HEK293 (cell line): Measurements from ENCODE around the gene HTR7.

Experiments
- KLF7 ChIP-seq: fragments of 450-650 bp; formaldehyde crosslinking; IDR thresholded peaks from 2 replicates; pipeline ENCODE4 v1.5.1; 2016; ENCODE audit warnings: missing biosample characterization, missing genetic modification characterization, borderline replicate concordance
- ZNF202 ChIP-seq: fragments of 450-650 bp; formaldehyde crosslinking; IDR thresholded peaks from 2 replicates; pipeline ENCODE4 v1.5.1; 2016; ENCODE audit warnings: missing biosample characterization, missing genetic modification characterization, borderline replicate concordance
- TF ChIP-seq, protein P1 (sequence below): fragments of 450-650 bp; formaldehyde crosslinking; IDR thresholded peaks from 2 replicates; pipeline ENCODE4 v1.5.1; 2016; ENCODE audit warnings: missing biosample characterization, missing genetic modification characterization
- TF ChIP-seq, protein P2 (sequence below): fragments of 450-650 bp; formaldehyde crosslinking; IDR thresholded peaks from 2 replicates; pipeline ENCODE4 v1.5.1; 2016; ENCODE audit warnings: missing biosample characterization, missing genetic modification characterization

- TF ChIP-seq ZNF202: no peak
- TF ChIP-seq KLF7 (tag by site-specific recombination): no peak
- TF ChIP-seq, protein P1, sequence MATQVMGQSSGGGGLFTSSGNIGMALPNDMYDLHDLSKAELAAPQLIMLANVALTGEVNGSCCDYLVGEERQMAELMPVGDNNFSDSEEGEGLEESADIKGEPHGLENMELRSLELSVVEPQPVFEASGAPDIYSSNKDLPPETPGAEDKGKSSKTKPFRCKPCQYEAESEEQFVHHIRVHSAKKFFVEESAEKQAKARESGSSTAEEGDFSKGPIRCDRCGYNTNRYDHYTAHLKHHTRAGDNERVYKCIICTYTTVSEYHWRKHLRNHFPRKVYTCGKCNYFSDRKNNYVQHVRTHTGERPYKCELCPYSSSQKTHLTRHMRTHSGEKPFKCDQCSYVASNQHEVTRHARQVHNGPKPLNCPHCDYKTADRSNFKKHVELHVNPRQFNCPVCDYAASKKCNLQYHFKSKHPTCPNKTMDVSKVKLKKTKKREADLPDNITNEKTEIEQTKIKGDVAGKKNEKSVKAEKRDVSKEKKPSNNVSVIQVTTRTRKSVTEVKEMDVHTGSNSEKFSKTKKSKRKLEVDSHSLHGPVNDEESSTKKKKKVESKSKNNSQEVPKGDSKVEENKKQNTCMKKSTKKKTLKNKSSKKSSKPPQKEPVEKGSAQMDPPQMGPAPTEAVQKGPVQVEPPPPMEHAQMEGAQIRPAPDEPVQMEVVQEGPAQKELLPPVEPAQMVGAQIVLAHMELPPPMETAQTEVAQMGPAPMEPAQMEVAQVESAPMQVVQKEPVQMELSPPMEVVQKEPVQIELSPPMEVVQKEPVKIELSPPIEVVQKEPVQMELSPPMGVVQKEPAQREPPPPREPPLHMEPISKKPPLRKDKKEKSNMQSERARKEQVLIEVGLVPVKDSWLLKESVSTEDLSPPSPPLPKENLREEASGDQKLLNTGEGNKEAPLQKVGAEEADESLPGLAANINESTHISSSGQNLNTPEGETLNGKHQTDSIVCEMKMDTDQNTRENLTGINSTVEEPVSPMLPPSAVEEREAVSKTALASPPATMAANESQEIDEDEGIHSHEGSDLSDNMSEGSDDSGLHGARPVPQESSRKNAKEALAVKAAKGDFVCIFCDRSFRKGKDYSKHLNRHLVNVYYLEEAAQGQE (tag by site-specific recombination): no peak
- TF ChIP-seq, protein P2, sequence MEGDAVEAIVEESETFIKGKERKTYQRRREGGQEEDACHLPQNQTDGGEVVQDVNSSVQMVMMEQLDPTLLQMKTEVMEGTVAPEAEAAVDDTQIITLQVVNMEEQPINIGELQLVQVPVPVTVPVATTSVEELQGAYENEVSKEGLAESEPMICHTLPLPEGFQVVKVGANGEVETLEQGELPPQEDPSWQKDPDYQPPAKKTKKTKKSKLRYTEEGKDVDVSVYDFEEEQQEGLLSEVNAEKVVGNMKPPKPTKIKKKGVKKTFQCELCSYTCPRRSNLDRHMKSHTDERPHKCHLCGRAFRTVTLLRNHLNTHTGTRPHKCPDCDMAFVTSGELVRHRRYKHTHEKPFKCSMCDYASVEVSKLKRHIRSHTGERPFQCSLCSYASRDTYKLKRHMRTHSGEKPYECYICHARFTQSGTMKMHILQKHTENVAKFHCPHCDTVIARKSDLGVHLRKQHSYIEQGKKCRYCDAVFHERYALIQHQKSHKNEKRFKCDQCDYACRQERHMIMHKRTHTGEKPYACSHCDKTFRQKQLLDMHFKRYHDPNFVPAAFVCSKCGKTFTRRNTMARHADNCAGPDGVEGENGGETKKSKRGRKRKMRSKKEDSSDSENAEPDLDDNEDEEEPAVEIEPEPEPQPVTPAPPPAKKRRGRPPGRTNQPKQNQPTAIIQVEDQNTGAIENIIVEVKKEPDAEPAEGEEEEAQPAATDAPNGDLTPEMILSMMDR: no peak
Measured at GRCh38 chr10:90801608-90802007, 56.2 kb downstream of the HTR7 start.
